Glutamatergic neuron (in vitro differentiated cells): ENCODE measurements around the gene TXNIP. TPM values are rescaled to one million over a fixed set of nuclear protein-coding genes. Genes with fewer than 3 reads are reported as not detected.

Source experiments
- DNase-seq: peaks from one replicate; pipeline ENCODE4 v3.0.0; 2022
- H3K27ac Mint-ChIP-seq: one replicate; pipeline ENCODE4 v1.8.0; 2020; ENCODE audit warnings: mild to moderate bottlenecking, mixed read lengths, inconsistent platforms; ENCODE audit not compliant: unreplicated experiment
- H3K27me3 Mint-ChIP-seq: one replicate; pipeline ENCODE4 v1.8.0; 2020; ENCODE audit warnings: mild to moderate bottlenecking, moderate library complexity, mixed read lengths, inconsistent platforms; ENCODE audit not compliant: unreplicated experiment
- H3K36me3 Mint-ChIP-seq: one replicate; pipeline ENCODE4 v1.8.0; 2020; ENCODE audit warnings: mild to moderate bottlenecking, mixed read lengths, inconsistent platforms; ENCODE audit not compliant: unreplicated experiment
- H3K4me1 Mint-ChIP-seq: one replicate; pipeline ENCODE4 v1.8.0; 2020; ENCODE audit warnings: mild to moderate bottlenecking, low read depth, mixed read lengths, inconsistent platforms; ENCODE audit not compliant: unreplicated experiment
- H3K4me3 Mint-ChIP-seq: one replicate; pipeline ENCODE4 v1.8.0; 2020; ENCODE audit warnings: mild to moderate bottlenecking, mixed read lengths, inconsistent platforms; ENCODE audit not compliant: unreplicated experiment
- H3K9me3 Mint-ChIP-seq: one replicate; pipeline ENCODE4 v1.8.0; 2020; ENCODE audit warnings: mild to moderate bottlenecking, moderate library complexity, mixed read lengths, inconsistent platforms; ENCODE audit not compliant: unreplicated experiment
- total RNA-seq: library from RNA; stranded (reverse); fragmentation: NEBNext Ultra II Directional; extraction: Animal tissue kit (Norgen Biotek cat#: 25700); gene quantifications from one replicate; pipeline ENCODE4 v1.2.1, GENCODE V29; 2021; ENCODE audit not compliant: unreplicated experiment
- TF ChIP-seq, protein P1 (sequence below): fragments of 200-600 bp; sonication (generic); IDR thresholded peaks from one replicate; pipeline ENCODE4 v1.5.0; 2021; ENCODE audit not compliant: partially characterized antibody, unreplicated experiment

Gene TXNIP
- total RNA-seq, 1 donor from 2014 or later = 126 TPM

DNA sequence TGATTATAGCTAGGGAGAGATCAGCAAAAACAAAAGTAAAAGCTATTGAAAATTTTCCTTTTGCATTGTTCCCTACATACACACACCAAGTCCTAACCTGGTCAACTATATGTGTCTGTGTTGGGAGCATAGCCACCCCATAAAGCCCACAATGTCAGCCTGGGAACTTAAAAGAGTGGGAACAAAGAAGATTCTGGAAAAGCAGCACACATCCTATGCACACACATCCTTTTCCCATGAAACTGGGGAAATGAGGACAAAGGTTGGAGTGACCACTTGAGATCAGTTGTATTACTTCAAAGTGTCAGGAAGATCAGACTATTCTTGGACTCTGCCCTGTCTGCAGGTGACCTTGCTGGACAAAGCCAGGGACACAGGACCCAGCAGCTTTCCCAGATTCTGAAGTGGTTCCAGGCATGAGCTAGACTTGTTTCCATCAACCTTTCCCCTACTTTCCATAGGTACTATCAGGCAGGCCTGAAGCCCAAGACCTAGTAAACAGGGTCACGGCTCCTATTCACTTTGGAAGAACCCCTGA, 15.9 kb downstream of the TXNIP start:
- H3K27ac Mint-ChIP-seq = no peak overlapping the region
- no peak overlapping the region for H3K4me3 Mint-ChIP-seq
- no peaks in the 10 kb centered on the region for H3K27me3 Mint-ChIP-seq
- TF ChIP-seq, protein P1, sequence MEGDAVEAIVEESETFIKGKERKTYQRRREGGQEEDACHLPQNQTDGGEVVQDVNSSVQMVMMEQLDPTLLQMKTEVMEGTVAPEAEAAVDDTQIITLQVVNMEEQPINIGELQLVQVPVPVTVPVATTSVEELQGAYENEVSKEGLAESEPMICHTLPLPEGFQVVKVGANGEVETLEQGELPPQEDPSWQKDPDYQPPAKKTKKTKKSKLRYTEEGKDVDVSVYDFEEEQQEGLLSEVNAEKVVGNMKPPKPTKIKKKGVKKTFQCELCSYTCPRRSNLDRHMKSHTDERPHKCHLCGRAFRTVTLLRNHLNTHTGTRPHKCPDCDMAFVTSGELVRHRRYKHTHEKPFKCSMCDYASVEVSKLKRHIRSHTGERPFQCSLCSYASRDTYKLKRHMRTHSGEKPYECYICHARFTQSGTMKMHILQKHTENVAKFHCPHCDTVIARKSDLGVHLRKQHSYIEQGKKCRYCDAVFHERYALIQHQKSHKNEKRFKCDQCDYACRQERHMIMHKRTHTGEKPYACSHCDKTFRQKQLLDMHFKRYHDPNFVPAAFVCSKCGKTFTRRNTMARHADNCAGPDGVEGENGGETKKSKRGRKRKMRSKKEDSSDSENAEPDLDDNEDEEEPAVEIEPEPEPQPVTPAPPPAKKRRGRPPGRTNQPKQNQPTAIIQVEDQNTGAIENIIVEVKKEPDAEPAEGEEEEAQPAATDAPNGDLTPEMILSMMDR = no peak
- H3K9me3 Mint-ChIP-seq = peaks cover 2% of the 10 kb centered on the region
- H3K4me1 Mint-ChIP-seq = peaks cover 16% of the 10 kb centered on the region
- DNase-seq = no peak
- H3K36me3 Mint-ChIP-seq = no peaks in the 10 kb centered on the region

DNA sequence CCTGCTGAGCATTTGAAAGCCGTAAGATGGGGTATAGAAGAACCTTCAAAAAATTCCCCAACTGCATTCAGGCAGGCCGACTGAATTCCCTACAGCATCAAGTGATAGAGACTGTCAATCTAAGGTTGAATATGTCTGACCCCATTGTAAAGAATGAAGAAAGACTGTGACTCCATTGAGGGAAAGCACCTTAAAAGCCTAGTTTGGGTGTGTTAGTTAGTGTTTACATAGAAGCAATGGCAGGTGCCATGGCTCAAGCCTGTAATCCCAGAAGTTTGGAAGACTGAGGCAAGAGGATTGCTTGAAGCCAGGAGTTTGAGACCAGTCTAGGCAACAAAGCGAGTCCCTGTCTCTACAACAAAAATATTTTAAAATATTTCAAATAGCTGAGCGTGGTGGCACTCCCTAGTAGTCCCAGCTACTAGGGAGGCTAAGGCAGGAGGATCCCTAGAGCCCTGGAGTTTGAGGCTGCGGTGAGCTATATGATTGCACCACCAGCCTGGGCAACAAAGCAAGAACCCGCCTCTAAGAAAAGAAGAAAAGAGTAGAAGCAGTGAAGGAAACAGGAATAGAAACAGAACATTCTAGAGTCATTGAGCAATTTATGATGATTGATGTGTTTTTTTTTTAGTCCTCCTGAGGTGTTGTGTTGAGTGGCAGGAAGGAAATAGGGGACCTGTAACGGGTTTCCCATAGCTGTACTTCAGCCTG, 16.5 kb downstream of the TXNIP start:
- TF ChIP-seq, protein P1 = no peak
- no peak overlapping the region for H3K27ac Mint-ChIP-seq
- H3K4me3 Mint-ChIP-seq = no peak overlapping the region
- H3K9me3 Mint-ChIP-seq = peaks cover under 1% of the 10 kb centered on the region
- no peaks in the 10 kb centered on the region for H3K27me3 Mint-ChIP-seq
- H3K4me1 Mint-ChIP-seq = peaks cover 10% of the 10 kb centered on the region
- no peaks in the 10 kb centered on the region for H3K36me3 Mint-ChIP-seq
- no peak for DNase-seq

DNA sequence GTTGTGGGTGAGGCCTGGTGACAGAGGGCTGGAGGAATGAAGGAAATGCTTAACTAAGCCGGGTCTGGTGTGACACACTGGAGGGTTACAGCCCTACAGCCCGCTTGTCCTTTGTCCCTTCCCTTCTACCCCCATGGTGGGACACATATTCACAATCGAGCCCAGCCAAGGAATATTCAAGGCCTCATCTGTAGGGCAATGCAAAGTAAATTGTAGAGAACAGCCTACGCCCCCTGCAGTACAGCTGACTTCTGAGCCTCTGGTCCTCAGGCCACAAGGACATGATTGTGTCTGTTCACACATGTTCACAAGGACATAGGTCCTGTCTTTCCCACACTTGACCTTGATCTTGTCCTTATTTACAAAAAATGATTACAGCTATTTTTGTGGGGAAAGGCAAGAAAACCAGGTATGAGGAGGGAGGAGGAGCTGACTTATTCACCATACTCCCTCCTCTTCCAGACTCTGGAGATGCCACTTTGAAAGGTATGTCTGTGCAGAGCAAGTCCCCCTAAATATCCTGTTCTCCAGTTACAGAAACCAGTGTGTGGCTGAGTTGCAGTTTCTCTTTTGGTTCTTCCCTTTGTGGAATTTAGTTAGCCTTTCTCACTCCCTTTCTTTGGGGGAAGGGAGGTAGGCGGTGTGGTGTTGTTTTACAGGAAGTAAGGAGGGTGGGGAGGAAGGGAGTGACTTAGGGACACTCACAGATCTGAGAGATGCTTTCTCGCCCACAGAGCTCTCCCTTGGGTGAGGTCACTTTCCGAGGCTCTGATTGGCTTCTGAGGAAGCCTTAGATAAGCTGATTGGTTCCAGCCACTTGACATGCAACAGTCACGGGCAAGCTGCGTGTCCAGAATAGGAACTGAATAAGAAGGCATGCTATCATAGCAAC, 17.3 kb downstream of the TXNIP start:
- TF ChIP-seq, protein P1 = no peak
- Mint-ChIP-seq H3K4me3 (no peak overlapping the region), H3K4me1 (peaks cover 9% of the 10 kb centered on the region), H3K27me3 (no peaks in the 10 kb centered on the region), H3K36me3 (no peaks in the 10 kb centered on the region), H3K9me3 (no peaks in the 10 kb centered on the region), H3K27ac (no peak overlapping the region)
- DNase-seq = peak; percentile 82

DNA sequence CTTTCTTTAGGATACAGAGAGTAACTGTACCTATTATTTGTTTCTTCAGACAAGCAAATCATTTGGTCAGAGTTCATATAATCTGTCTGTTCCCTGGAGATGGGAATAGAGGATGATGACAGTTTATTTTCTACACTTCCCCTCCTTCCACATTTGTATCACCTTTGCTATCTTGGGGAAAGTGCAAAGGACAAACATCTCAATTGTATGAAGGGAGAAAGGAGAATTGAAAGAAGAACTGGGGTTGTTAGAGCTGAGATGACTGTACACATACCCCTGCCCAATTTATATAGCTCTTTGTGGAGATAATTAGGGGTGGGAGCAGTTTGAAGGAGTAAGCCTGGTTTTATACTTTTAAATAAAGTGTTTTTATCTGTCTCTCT, 17.9 kb downstream of the TXNIP start:
- no peak overlapping the region for H3K27ac Mint-ChIP-seq
- TF ChIP-seq, protein P1 = no peak
- no peaks in the 10 kb centered on the region for H3K9me3 Mint-ChIP-seq
- H3K4me1 Mint-ChIP-seq = peaks cover 9% of the 10 kb centered on the region
- no peaks in the 10 kb centered on the region for H3K27me3 Mint-ChIP-seq
- DNase-seq = no peak
- no peaks in the 10 kb centered on the region for H3K36me3 Mint-ChIP-seq
- peak overlapping the region; percentile 67 for H3K4me3 Mint-ChIP-seq
